ENCODE results near the gene TRPM7.
"Not testable (repeated sequence)": the region's sequence is repeated elsewhere in the genome, so short reads cannot be mapped to it uniquely, and the experiment has no call there.

TRPM7 gene, protein sequence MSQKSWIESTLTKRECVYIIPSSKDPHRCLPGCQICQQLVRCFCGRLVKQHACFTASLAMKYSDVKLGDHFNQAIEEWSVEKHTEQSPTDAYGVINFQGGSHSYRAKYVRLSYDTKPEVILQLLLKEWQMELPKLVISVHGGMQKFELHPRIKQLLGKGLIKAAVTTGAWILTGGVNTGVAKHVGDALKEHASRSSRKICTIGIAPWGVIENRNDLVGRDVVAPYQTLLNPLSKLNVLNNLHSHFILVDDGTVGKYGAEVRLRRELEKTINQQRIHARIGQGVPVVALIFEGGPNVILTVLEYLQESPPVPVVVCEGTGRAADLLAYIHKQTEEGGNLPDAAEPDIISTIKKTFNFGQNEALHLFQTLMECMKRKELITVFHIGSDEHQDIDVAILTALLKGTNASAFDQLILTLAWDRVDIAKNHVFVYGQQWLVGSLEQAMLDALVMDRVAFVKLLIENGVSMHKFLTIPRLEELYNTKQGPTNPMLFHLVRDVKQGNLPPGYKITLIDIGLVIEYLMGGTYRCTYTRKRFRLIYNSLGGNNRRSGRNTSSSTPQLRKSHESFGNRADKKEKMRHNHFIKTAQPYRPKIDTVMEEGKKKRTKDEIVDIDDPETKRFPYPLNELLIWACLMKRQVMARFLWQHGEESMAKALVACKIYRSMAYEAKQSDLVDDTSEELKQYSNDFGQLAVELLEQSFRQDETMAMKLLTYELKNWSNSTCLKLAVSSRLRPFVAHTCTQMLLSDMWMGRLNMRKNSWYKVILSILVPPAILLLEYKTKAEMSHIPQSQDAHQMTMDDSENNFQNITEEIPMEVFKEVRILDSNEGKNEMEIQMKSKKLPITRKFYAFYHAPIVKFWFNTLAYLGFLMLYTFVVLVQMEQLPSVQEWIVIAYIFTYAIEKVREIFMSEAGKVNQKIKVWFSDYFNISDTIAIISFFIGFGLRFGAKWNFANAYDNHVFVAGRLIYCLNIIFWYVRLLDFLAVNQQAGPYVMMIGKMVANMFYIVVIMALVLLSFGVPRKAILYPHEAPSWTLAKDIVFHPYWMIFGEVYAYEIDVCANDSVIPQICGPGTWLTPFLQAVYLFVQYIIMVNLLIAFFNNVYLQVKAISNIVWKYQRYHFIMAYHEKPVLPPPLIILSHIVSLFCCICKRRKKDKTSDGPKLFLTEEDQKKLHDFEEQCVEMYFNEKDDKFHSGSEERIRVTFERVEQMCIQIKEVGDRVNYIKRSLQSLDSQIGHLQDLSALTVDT (N-terminal part only)

DNA sequence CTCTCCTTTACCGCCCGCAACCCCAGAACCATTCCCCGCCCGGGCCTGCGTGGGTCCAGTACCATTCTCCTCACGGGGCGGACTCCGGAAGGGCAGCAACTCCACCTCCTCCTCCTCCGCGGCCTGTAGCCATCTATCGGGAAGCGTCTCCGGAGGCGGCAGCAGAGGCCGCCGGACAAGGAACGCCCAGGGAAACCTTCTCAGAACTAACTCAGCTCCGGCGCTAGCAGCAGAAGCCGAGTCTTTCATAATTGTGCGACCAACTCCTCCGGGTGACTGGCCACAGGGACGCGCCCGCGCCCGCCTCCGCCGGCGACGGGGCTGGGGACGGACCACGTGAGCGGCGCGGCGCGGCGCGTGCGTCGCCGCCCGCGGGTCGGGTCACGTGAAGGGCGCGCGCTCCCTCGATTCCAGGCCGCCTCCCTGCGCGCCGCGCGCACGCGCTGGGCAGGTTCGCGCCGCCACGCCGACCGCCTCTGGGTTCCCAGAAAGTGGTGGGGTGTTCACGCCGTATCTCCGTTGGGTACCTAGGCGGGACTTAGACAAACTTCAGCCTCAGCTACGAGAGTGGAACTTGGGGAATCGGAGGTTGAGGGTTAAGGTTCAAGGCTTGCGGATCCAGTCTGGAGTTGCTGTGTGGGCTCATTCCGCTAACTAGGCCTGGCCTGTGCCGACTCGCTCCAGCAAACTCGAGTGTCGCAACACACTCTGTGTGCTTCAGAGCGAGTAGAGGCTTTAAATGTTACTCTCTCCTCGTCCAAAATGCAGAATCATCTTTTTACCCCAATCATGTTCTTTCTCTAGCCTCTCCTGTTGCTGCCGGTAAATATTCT lies at the start of gene TRPM7:
Gene TRPM7, minus strand, starts transcription at position 329 of the 833 bp plus-strand sequence. Its CDS starts 264 bp downstream, at position 65.
- DNase-seq: peak; percentile 77

DNA sequence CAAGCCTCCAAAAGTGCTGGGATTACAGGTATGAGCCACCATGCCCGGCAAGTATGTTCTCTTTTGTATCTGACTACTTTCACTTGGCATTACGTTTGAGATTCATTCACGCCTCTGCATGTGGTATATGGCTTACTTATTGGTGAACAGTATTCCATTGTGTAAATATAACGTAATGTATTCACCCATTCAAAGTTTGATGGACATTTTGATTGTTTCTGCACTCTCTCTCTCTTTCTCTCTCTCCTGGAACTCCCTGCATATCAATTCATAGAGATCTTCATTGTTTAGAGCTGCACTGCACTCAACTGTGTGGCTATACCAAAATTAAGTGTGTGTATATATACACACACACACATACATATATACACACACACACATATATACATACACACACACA lies 48.6 kb upstream of the TRPM7 start:
- DNase-seq: no peak

DNA sequence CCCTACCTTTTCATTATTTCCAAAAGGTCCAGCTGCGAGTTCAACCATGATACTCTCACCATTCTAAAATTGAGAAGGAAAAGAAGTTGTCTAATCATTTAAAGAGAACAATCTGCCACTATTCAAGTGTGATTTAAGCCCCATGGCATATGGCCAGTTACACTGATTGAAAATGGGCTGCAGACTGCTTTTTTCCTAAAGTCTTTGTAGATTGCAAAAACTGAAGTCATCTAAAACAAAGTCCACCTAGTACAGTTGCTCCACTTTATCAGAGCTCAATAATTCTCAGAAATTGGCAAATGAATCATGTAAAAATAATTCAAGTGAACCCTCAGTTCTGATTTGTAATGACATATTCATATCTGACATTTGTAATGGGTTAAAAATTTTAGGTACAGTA lies 39.7 kb upstream of the TRPM7 start:
- no peak for DNase-seq

GRCh38 chr15:50718700-50719125 lies 32.1 kb upstream of the TRPM7 start:
- no peak for DNase-seq

- DNase-seq: no peak
Measured at GRCh38 chr15:50712018-50712417, 25.4 kb upstream of the TRPM7 start.

- DNase-seq: no peak
Measured at GRCh38 chr15:50710585-50710984, 24.0 kb upstream of the TRPM7 start.

DNA sequence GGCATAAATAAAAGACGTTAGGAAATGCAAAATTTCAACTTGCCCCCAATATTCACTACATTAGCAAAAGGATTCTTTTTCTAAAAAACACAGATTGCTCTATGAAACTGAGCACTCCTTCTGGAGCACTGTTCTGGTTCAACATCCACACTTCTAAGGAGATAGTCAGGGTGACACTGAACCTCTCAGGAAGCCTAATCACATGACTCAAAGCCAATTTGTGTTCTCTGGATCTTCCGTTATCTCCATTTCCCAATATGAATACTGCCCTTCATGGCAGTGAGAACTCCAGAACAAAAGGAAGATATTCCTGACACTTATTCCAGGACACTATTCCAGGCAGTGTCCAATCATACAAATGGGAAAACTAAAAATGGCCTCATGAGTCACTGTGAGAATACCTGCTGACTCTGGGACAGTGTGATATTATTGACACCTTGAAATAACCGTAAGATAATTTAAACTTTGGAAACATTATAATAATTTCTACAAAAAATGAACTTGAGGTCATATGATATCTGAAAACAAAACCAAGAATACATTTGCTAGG lies 21.4 kb upstream of the TRPM7 start:
- DNase-seq: no peak

DNA sequence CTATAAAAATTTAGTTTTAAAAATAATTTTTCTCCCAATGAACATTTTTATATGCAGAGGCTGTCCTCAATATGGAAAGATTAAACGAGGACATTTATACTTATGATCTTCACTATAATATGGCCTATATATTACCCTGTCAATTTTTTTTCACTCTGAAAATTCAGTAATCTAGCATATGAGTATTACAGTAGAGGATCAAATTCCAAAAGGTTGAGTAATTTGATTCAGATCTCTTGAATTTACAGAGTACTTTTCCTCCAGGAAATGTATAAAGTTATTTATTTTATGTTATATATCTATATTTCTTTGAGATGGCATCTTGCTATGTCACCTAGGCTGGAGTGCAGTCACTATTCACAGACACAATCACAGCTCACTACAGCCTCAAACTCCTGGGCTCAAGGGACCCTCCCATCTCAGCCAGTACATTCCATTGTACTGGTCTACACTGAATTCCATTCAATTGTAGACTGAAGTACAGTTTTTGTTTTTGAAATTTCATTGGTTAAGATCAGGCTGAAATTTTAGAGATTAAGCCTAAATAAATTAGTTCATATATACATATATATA lies 16.3 kb upstream of the TRPM7 start:
- peak; percentile 3 for DNase-seq

GRCh38 chr15:50698101-50698500 lies 11.5 kb upstream of the TRPM7 start:
- DNase-seq: peak; percentile 2

DNA sequence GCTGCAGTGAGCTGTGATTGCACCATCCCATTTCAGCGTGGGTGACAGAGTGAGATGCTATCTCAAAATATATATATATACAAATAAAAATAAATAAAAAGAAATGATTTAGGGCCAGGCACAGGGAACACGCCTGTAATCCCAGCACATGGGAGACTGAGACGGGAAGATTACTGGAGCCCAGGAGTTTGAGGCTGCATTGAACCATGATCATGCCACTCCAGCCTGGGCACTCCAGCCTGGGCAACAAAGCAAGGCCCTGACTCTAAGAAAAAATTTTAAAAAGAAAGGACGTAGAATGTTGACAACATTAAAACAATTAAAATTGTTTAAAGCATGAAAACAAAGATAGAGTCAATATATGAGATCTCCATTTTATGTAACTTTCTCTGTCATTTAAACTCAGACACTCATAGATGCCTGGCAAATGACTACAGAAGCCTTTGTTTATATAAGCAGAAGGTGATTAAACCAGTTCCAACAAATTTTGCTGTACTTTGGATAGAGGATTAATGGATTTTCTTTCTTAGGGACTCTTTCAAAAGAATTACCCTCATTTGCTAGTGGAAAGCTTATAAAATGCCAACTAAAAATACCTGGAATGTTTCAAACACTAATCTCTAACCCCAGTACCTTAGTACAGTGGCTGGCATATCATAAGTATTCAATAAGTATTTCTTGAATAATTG lies 10.7 kb upstream of the TRPM7 start:
- peak; percentile 5 for DNase-seq

GRCh38 chr15:50694634-50695165 lies 8.1 kb upstream of the TRPM7 start:
- not testable (repeated sequence) for DNase-seq

DNA sequence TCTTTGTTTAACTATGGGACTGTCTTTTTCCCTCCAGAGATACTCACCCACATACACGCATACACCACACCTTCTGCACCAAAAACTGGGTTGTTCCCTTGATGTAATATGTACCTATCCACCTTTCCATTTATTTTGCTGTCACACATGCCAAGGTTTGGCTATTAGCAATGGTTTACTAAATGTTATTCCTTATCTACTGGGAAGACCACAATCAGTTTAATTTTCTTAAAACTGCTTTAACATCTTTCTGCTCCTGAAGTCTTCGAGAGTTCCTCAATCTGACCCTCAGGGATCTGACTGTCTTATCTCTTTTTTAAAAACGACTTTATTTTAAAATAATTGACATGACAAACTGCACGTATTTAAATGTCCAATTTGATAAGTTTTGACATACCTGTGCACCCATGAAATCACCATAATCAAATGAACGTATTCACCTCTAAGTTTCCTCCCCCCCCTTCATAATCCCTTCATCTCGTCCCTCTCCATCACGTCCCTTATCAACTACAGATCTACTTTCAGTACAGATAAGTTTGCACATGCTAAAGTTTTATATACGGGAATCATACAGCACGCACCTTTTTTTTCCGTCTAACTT lies 805 bp upstream of the TRPM7 start:
- no peak for DNase-seq

- peak; percentile 32 for DNase-seq
Measured at GRCh38 chr15:50685976-50686468, 575 bp downstream of the TRPM7 start.

GRCh38 chr15:50685191-50685975 lies 1.2 kb downstream of the TRPM7 start:
- DNase-seq: peak; percentile 2

GRCh38 chr15:50681467-50681866 lies 5.1 kb downstream of the TRPM7 start:
- DNase-seq: no peak

DNA sequence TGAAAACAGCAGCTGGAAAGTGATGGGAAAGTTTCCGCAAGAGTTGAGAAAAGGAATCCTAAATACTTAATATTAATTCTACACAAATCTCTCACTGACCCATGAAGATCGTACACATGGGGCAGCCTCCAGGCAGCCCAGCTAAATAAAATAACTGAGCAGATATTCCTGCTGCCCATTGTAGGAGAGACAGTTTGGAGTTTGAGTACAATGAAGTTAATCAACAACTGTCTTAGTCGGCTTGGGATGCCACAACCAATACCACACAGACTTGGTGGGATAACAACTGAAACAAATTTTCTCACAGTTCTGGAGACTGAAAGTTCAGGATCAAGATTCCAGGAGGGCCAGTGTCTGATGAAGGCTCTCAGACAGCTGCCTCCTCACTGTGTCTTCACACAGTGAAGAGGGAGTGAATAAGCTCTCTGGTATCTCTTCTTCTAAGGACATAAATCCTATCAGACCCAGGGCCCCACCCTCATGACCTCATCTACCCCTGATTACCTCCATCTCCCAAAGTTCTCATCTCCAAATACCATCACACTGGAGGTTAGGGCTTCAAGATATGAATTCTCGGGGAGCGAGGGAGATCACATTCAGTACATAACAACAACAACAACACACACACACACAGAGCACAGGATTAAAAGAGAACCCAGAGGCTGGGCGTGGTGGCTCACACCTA lies 9.7 kb downstream of the TRPM7 start:
- DNase-seq: peak; percentile 77

DNA sequence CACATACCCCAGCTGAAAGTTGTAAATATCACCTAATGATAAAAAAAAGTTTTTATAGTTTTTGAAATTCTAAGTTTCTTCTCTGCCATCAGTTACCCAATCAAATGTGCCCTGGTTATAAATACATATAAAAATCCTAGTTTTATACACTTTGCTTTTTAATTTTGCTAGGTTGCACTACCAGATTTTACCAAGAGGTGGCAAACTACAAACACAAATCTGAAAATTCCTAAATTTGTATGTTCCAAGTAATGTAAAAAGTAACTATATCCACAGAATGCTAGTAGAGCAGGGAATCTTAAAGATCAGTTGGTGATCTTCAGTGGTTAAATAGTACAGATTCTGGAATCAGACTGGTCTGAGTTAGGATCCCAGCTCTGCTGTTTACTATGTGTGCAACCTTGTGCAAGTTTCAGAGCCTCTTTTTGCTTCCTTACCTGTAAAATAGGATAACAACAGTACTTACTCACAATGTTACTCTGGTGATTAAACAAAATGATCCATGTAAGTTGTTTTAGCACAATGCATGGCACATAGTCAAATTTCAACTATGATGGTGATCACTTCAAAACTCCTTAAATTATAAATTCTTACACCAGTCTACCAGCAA lies 11.0 kb downstream of the TRPM7 start:
- DNase-seq: peak; percentile 52

GRCh38 chr15:50670115-50670514 lies 16.5 kb downstream of the TRPM7 start:
- DNase-seq: no peak

Data from fibroblast of upper back skin (primary cell).